GM11168 (cell line): ENCODE measurements around the gene YWHAB.

Source experiments
- in situ Hi-C: fragments of 300-500 bp; cut with MboI; formaldehyde crosslinking; loops from one replicate; pipeline ENCODE4 v1.12.0; 2022; ENCODE audit warnings: low sequenced_read_pairs; ENCODE audit not compliant: unreplicated experiment

Gene YWHAB

GRCh38 chr20:44885392-44886265 lies at the start of gene YWHAB:
YWHAB (plus strand) TSS chr20:44885705; CDS start chr20:44901534, 15,829 bp downstream.
- in situ Hi-C loops = no loop called here

- in situ Hi-C loops = no loop called here
Measured at GRCh38 chr20:44836601-44837120, 48.8 kb upstream of the YWHAB start.

- in situ Hi-C loops = no loop called here
Measured at GRCh38 chr20:44837946-44838345, 47.6 kb upstream of the YWHAB start.

- in situ Hi-C loops = no loop called here
Measured at GRCh38 chr20:44838521-44838920, 47.0 kb upstream of the YWHAB start.

DNA sequence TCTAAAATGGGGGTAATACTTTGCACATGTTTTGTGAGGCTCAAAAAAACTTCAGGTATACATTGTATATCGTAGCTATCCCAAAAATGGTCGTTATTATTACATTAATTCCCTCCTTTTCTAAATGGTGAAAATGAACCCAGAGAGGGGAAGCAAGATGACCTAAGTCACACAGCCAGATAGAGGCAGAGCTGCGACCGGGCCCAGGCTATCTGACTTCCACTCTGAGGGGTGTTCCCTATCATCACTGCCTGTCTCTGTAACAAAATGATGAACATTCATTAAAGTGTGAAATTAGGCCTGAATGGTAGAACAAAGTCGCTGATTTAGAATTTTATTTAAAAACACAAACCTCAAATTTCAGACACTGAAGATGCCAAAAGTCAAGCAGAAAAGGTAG lies 46.0 kb upstream of the YWHAB start:
- in situ Hi-C loops = no loop called here

DNA sequence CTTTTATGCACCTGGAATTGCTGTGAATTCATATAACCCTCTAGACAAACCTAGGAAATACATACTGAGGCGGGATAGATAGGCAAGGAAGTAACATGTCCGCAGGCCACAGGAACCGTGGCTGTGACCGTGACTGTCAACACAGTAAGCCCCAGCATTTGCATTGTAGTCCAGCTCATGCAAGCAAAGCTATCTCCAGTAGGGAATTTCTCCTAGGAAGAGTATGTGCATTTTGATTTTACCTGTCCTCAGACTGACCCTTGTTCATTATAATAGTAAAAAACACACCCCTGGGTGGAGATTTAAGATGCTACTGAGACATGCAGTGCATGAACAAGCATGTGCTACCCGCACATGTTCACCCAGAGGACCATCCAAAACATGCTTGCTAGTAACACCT lies 44.7 kb upstream of the YWHAB start:
- in situ Hi-C loops = no loop called here

DNA sequence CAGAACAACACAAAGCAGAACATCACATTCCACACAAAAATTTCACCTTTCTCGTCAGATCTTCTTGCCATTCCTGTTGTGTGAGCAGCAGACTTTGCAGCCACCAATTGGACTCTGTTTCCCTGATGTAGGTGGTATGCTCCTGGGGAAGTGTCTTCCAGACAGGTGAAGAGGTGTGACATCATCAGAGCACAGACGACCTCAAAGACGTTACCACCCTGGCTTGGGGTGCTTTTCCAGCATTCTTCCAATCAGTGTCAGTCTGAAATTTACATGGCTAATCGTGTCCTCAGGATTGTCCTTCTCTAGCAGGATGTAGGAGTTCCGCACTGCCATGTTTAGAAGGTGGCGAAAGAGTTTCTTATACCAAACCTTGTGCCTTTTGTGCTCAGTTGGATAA lies 43.5 kb upstream of the YWHAB start:
- in situ Hi-C loops = no loop called here

- in situ Hi-C loops = no loop called here
Measured at GRCh38 chr20:44843876-44844275, 41.6 kb upstream of the YWHAB start.

DNA sequence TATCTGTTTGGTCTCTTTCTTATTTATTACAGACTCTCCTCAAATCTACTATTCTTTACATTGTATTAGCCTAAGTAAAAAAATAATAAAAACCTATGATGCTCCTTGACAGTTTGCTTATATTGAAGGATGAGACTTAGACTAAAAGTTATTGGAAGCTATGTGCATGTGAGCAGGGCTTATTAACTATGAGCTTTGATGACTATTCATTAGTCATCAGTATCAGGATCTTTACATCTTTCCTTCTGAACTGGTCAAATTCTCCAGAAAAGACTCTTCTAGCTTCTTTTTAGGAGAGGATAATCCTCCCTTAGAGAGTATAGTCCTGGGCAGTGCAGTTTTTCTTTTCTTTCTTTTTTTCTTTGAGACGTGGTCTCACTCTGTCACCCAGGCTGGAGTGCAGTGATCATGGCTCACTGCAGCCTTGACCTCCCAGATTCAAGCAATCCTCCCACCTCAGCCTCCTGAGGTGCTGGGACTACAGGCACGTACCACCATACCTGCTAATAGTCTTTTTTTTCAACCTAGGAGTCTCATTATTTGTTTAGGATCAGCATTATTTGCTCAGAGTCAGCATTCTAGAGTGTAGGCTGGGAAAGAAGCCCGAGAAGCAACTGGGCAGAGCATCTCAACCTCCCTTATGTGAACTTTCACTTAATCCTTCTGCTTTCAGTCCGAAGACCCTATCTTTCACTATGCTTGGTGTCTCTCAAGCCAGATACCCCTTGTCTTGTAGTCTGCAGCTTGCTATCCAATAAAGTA lies 37.1 kb upstream of the YWHAB start:
- in situ Hi-C loops = no loop called here

GRCh38 chr20:44849703-44850102 lies 35.8 kb upstream of the YWHAB start:
- in situ Hi-C loops = no loop called here

- in situ Hi-C loops = no loop called here
Measured at GRCh38 chr20:44850272-44850671, 35.2 kb upstream of the YWHAB start.

GRCh38 chr20:44850837-44851236 lies 34.7 kb upstream of the YWHAB start:
- in situ Hi-C loops = no loop called here

GRCh38 chr20:44851545-44851944 lies 34.0 kb upstream of the YWHAB start:
- in situ Hi-C loops = no loop called here

DNA sequence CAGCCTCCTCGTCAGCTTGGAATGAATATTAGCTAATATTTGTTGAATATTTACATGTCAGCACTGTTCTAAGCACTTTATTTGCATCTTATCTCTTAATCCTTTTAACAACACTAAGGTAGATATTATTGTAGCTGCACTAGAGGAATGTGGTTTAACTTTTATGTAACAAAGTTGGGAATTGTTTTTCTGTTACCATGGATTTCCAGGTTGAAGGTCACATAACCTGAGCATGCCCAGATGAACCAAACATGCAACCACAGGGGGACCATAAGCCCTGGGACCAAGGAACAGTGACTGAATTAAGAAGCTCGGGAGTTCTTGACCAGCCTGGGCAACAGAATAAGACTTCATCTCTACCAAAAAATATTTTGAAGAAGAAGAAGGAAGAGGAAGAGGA lies 29.1 kb upstream of the YWHAB start:
- in situ Hi-C loops = no loop called here

- in situ Hi-C loops = no loop called here
Measured at GRCh38 chr20:44856856-44857448, 28.6 kb upstream of the YWHAB start.

DNA sequence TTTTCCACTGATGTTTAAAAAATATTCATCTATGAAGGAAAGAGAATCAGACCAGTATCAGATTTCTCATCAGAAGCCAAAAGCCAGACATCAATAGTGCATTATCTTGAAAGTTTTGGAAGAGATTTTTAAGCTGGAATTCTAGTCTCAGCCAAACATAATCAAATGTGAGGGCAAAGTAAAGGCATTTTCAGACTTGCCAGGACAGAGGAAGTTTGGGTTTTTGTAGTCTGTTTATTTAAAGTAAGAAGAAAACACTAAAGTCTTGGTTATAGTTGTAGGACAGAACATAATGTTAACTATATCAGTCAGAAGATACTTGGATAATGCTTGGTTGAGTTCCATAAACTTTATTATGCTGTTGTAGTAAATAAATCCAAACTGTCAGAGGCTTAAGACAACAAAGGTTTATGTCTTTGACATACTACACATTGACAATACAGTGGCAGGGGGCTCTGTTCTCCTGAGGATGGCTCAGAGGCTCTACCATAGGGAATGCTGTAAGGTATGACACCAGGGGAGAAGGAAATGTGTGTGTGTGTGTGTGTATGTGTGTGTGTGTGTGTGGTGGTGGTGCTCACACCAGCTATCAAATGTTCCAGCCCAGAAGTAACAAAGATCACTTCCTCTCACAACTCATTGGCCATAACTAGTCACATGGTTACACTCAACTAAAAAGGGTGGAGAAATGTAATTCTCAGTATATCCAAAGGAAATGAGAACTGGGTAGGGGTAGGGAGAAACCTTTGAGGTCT lies 26.7 kb upstream of the YWHAB start:
- in situ Hi-C loops = no loop called here

DNA sequence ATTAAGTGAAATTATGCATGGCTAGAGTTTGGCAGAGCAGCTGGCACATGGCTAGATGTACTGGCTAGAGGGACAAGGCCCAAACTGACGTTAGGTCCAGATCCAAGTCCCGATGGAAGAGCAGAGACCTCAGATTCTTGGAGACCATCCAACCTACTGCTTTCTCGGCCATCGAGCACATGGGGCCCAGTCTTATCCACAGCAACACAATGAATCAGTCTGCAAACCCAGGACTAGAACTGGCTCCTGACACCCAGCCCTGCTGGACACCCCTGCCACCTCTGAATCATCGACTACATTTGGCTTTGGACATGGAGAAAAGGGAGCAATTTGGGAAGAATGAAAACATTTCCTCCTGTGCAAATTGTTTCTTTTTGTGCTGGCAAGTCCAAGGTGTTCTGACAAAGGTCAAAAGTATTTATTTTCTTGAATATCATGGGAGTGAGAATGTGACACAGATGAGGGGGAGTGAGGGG lies 23.9 kb upstream of the YWHAB start:
- in situ Hi-C loops = loop anchor here (10.0 kb wide), 2 partner anchors 87 to 117 kb away; partner anchors contain the start of gene KCNK15

DNA sequence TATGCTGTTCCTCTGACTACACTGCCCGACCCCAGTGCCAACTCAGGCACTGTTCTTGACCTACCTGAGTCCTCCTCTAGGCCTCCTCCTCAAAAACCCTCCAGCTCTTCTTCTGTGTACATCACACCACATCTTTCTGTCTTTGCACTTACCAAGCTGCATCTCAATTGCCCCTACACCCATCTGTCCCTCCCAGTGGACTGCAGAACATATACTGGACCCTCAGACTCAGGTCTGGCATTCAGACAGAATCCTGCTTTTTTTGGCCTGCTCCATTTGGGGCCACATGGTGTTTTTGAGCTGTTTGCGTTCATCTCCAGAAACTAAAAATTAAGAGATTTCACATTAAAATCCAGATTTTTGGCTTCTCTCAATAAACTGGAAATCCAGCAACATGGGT lies 23.2 kb upstream of the YWHAB start:
- in situ Hi-C loops = loop anchor here (10.0 kb wide), 2 partner anchors 87 to 117 kb away; partner anchors contain the start of gene KCNK15

DNA sequence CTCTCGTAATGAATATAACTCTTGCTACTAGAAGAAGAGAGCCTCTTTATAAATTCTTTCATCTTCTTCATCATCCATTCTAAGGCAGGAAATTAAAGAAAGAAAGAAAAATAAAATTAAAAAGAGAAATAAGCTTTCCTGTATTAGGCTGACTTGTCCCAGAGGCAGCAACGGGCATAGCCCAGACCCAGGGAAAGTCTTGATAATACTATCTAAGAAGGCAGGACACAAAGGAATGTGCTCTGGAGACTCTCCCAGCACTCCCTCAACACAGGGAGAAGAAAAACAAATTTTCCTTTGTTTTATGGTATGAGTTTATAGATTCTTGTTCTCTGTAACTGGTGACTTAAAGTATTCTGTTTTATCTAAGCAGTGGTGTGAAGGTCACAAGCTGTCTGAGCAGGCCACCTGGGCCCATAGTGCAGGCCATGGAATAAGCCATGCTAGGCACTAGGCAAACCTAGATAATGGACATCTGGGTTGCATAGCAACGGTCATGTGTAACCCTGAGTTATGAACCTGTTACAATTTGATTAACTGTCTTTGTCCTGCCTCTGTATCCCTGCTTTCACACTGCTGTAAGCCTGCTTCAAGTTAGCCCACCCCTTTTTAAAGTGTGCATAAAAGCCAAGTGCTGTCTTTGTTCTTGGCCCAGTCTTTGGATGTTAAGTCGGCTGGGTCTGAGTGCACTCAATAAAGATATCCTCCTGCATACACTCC lies 22.0 kb upstream of the YWHAB start:
- in situ Hi-C loops = loop anchor here (10.0 kb wide), 2 partner anchors 89 to 119 kb away; partner anchors contain the start of gene KCNK15
